Dermis blood vessel endothelial cell (primary cell): ENCODE results near the gene SORL1. TPM values are rescaled to one million over a fixed set of nuclear protein-coding genes. Genes with fewer than 3 reads are reported as not detected.

Experiments
- DNase-seq: peaks from one replicate; pipeline ENCODE4 v3.0.0; 2010
- total RNA-seq: library from RNA; depleted of rRNA; stranded (reverse); fragments of >200 nt; gene quantifications from 2 replicates; pipeline ENCODE4 v1.2.3, GENCODE V29; 2014

Gene SORL1
- total RNA-seq, 1 donor from 2014 or later: 0.17 TPM

DNA sequence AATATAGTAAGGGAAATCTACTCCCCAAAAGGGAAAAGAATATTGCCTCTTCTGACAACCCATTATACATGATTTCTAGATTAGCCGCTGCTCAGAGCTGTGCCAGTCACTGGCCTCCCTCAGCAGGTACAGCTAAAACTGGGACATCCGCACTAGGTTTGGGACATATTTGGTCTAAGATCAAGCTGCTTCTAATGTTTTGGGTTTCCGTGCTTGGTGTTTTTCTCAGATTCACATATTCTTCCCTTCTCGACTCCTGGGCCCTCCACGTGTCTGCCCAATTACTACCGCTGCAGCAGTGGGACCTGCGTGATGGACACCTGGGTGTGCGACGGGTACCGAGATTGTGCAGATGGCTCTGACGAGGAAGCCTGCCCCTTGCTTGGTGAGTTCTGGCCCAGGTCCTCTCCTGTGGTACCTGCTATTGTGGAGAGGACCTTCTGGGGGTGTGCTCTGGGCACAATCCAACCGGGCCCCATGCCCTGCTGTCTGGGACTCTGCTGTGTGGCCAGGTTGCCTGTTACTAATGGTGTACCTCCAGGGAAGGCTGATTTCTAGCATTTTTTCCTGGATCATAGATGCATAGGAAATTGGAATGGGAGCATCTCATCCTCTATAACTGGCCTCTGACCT lies 138.8 kb downstream of the SORL1 start:
- no peak for DNase-seq

DNA sequence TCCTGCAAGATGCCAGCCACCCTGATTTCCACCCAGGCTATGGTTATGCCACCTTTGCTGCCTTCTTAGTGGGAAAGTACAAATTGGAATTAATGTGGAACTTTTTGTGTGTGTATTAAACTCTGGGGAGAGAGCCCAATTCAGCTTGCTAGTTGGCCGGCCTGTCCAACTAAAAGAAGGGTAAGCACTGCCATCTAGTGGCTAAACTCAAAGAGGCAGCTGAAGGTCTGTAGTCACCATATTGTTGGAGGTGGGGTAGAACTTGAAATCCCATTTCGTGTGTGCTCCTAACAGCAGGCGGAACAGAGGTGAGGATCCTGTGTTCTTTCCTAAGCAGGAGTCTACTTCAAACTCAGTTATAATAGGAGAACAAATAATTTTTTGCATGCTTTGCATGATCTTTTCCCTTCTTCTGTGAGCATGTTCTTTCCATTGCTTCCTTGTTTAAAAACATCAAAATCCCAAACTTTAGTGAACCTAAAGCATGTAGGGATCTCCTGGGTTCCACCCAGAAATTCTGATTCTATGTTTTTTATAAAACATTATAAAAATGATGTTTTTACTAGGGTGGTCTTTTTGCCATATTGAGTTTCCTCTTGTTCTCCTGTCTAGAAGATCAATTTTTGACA lies 139.4 kb downstream of the SORL1 start:
- peak; percentile 87 for DNase-seq

DNA sequence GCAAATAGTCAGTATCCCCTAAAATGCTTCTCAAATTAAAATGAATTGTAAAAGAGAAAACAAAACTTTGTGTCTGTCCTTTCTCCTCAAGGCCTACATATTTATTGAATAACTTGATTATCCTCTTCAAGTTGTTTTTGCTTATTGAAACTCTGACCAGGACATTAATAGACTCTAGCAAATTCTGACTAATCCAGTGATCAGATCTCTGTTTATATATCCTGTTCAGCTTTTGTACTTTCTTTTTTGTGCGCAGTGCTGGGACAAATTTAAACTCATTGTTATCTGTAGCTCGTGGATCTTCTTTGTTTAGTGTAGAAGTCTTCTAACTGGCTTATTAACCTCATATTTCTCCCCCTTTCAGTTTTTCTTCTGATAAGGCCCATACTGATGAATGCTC lies 140.6 kb downstream of the SORL1 start:
- DNase-seq: no peak

DNA sequence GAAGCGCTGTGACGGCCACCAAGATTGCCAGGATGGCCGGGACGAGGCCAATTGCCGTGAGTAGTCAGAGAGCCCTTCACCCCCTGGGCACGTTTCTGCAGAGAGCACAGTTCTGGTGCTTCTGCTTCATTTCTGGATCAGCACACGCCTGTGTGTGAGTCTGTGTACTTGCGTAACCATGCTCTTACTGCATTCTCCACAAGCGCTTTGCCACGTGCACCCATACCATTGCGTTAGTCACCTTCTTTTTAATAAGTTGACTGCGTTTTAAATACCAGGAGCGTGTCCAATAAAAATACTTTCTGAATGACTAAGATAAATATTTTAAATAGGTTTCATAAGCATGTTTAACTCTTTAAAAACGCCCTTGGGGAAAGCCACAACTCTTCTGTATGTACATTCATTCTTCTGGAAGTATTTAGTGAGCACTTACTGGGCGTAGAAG lies 143.6 kb downstream of the SORL1 start:
- peak; percentile 4 for DNase-seq

DNA sequence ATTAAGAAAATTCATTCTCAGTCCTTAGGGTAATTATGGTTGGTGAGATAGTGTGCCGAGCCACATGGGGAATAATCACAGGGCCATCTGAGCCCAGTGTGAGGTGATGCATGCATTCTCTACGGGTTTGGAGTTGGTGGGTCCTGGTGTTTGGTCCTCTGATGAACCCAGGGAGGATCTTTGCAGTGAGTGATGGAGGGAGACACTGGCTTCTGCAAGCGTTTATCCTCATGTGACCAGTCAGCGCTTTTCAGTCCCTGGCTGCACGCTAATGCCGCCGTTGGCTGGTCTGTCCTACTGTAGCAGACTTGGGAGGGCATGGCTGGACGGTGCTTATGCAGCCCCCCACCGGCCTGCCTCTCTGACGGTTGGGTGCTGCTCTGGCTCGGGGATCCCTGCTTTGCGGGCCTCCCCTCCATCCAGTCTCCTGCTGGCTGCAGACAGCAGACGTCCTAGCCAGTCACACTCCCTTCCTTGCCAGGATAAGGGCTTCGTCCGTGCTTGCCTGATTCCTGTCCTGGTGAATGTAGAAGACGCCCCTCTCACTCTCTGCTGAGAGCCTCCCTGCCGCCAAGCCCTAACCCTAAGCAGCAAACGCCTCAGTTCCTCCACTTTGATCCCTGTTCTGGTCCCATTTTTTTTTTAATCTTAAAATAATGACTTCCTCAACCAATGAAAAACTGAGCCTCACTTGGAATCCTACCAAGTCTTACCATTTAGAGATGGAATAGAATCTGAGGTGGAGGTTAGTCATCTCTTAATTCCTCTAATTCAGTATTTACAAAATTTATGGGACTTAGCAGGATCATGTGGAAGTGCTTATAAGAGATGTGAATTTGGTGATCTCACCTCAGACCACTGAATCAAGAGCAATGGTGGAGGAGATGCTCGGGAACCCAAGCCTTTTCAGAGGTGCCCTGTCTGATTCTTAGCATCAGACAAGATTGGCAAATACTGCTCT lies 144.4 kb downstream of the SORL1 start:
- no peak for DNase-seq

DNA sequence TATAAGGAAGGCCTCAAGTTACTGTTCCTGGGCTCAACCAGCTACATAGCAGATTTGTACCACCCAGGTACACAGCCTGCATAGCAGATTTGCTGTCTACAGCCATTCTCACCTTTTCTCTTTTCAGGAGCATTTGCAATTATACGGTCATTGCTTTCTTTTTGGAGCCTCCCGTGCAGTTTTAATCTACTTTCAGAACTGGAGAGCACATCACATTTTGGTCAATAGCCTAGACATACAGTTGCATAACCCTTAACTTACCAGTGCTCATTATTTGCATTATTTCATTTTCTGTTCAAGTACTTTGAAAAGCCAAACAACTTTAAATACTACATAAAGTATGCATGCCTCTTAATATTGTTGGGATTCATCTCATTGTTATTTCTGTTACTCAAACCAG lies 151.2 kb downstream of the SORL1 start:
- DNase-seq: no peak

DNA sequence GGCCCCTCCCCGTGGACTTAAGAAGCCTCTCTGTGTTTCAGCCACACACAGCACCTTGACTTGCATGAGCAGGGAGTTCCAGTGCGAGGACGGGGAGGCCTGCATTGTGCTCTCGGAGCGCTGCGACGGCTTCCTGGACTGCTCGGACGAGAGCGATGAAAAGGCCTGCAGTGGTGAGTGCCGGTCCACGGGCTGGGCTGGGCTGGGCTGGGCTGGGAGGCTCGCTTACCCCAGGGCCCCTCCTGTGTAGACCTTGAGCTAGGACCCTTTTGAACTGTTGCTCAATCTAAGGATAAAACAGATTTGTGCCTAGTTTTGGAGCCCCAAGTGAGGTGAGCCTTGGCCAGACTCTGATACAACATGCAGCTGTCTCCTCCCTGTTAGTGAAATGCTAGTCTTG lies 152.0 kb downstream of the SORL1 start:
- no peak for DNase-seq

DNA sequence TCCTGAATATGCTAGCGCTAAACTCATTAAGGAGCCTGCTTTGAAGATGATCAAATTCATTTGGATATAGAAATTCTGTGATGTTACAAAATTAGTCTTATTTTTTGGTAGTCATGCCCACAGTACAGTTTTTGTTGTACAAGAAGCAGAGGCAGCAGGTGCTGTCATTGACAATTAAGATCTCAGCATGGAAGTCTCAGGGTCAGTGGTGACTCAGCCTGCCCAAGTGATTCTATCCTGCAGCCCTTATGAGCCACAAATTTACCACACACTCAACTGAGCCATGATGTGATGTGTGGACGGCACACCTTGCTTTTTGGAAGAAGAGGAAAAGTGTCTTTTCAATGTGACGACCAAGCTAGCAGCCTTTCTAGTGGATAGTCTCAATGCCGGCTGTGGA lies 154.2 kb downstream of the SORL1 start:
- DNase-seq: no peak

DNA sequence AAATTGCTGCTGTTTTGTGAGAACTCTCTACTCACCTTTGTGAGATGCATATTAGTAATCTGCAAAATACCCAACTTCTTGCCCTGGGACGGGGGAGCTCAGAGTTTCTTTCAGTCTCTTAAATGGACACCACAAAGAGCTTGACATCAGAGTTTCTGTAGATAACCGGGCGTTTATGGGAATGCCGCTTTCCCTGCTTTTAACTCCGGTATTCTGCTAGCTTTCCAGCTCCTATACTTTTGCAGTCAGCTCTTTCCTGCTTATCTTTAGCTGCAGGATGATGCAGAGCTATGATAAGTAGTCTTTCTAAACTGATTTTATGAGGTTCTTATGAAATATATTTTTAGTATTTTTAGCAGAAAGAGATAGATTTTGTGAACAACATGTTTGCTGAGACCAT lies 155.2 kb downstream of the SORL1 start:
- no peak for DNase-seq

DNA sequence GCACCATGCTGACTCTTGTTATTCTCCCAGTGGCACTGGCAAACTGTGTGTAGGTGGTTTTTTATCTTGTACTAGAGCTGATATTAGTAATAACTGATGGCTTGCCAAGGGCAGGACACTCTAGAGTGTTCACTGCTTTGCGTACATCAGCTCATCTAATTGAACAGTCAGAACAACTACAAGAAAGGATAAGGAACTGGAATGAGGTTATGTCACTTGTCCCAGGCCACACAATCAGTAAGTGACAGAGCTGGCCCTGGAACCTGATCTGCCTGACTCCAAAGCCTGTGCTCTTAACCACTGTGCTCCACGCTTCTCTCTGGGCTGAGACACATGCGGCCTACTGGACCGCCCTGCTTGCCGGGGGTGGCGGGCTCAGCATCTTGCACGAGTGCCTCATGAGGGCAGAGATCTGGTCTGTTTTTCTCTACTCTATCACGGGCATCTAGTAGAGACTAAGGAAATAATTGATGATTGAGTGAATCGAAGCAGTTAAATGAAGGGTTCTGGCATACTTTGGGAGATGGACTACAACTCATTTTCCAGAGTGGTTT lies 156.5 kb downstream of the SORL1 start:
- DNase-seq: no peak

DNA sequence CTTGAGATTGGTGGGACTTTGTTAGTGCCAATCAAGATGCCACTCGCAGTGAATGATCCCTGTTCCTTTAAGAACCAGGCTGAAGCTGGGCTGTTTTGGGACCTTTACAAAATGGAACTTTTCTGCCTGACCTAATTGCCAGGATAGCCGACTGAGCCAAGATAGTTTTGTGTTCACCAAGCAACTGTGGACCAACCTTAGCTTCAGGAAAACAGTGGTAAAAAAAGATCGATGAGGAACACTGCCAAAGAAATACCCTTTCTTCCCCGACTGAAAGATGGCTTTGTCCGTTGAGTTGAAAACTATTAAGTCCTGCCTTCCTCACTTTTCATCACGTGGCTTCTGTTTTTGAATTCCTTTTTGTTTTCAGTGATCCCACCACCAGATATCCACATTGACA lies 158.6 kb downstream of the SORL1 start:
- DNase-seq: no peak

DNA sequence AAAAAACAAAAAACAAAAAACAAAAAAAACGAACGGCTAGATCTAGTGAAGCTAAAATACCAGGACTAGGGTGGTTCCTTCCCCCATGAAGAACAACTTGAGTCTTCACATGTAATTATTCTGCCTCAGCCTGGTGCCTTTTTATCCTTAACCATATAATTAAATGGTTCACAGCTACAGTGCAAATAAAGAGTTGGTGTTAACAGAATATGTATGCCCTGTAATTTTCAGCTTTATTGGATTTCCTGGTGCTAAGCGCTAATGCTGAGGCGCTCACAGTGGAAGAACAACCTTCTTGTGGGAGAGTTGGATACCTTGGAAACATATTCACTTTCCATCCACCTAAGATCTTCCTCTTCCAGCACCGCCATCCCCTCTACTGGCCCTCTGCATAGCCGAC lies 159.1 kb downstream of the SORL1 start:
- no peak for DNase-seq

DNA sequence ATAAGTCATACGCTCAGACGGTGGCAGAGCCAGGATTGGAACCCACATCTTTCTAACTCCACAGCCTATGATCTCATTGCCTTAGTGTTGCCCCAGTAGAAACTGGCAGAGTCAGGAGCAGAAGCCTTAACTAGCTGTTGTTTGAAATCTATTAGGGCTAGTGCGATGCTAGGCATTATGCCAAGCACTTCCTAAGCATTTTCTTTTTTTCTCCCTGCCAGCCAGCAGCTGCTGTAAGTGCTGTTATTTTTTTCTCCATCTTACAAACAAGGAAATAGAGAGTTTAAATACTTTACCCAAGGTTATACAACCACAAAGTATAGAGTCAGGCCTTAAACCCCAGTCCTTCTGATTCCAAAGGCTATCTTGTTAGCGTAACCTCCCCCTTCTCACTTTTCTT lies 161.6 kb downstream of the SORL1 start:
- peak; percentile 24 for DNase-seq

DNA sequence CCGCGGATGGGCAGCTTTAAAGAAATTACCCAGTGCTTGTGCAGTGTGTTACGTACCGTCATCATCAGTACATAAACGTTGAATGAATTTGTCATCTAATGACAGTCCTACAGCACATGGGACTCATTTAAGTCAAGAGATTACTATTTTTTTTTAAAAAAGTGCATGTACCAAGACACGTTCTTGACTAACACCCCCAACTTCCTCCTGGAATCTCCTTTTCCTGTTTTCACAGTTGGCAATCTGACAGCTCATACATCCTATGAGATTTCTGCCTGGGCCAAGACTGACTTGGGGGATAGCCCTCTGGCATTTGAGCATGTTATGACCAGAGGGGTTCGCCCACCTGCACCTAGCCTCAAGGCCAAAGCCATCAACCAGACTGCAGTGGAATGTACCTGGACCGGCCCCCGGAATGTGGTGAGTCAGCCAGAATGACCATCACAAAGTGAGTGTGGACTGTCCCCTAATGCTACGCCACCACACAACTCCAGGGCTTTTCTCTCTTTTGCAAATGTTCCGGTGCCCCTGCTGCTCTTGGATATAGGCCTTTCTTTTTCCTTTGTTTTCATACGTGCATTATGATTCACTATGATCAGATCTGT lies 162.6 kb downstream of the SORL1 start:
- DNase-seq: peak; percentile 48

DNA sequence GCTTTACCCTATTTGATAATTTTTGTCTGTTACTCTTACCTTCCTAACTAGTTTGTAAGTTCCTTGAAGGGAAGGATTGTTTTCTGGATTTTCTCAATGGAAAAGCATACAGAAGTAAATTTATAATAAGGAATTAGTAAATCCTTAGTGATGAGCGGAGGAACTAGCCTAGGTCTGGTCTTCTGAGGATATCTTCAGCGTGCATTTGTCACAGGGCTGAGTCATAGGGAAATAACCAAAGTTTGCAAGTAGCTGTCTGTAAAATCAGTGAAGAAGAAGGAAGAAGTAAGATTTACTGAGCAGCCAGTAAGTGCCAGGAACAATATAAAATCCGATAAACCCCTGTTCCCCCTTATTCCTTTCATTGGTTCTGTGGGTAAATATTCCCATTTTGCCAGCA lies 163.4 kb downstream of the SORL1 start:
- DNase-seq: no peak

DNA sequence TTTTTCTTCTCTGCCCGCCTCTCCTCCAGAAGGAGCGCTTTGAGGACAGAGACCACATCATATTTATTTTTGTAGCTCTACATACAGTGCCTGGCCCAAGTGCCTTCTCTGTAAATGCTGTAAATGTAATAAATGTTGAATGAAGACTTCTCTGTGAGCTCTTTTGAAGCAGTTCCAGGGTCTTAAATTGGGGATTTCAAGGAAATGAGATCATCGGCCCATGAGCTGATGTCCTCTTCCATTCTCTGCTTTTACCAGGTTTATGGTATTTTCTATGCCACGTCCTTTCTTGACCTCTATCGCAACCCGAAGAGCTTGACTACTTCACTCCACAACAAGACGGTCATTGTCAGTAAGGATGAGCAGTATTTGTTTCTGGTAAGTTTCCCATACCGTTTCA lies 166.4 kb downstream of the SORL1 start:
- no peak for DNase-seq

DNA sequence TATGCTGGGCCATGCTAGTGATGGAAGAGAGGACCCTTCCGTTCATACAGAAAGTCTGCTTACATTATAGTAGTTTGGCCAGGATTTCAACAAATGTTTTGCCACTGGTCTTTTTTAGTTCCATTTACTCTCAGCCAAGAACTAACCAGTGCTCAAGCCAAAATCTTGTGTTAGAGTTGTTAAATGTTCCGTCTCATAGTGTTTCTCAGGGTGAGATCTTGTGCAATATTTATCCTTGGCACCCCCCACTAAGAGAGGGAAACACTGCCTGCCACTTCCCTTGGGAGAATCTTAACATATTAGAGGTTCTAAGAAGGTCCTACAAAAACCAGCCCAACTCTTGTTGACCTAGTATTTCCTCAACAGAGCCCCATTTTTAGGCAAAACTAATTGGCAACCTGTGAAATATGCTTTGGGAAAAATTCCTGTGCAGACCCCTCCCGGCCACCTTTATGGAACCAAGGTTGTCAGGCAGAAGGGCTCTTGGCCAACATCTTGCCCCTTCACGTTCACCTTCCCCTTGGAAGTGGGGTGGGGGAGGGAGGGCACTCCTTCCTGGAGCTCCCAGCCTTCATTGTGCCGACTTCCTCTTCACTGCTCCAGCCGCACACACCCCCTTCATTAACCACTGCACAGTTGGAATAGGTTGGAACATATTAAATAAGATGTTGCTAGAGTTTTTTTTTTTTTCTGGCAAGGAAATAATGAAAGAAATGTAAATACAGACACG lies 173.8 kb downstream of the SORL1 start:
- DNase-seq: peak; percentile 20

DNA sequence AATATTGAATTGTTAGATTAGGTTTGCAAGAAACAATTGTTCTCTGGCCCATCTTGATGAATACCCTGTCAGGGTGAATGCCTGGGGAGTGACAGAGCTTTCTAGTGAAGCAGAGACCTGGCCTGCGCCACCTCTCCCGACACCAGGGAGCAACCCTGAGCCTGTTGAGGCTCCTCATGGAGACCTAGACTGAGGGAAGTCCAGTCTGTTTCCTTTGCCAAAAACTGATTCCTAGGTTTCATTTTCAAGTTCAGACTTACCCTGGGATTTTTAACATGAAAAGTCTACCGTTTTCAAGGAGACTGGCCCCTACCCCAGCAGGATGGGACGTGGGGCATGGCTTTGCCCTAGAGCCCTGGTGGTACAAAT lies 174.4 kb downstream of the SORL1 start:
- peak; percentile 15 for DNase-seq

DNA sequence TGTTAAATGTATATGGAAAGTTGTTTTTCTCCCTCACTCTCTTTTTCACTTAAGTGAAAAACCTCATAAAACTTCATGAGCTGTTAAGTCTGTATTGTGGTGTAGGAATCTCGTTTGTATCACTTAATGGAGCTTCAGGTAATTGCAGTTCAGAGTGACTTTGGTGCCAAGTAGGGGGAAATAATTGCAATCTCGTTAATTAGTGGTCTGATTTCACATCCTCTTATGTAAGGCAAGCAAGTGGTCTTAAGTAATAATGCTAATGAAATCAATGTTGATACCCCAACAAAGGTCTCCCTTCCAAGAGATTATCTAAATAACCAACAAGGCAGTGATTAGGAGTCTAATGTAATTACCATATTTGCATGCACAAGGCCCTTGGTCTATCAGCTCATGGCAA lies 174.9 kb downstream of the SORL1 start:
- DNase-seq: no peak

DNA sequence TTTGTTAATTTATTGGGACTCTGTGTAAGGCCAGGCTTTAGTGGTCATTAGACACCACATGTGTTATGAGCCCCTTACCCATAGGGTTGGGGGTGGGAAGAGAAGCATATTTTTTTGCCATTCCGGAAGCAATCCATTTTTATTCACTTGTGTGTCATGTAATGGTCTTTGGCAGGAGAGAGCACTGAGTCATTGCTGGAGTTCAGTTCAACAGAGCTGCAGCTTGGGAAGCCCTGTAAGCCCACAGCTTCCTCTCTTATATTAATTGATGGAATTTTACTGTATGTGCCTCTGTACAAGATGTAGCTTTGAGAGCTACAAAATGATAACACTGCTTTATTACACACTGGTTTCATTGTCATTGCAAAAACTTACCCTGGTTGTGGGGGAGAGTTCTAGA lies 177.9 kb downstream of the SORL1 start:
- DNase-seq: peak; percentile 73

DNA sequence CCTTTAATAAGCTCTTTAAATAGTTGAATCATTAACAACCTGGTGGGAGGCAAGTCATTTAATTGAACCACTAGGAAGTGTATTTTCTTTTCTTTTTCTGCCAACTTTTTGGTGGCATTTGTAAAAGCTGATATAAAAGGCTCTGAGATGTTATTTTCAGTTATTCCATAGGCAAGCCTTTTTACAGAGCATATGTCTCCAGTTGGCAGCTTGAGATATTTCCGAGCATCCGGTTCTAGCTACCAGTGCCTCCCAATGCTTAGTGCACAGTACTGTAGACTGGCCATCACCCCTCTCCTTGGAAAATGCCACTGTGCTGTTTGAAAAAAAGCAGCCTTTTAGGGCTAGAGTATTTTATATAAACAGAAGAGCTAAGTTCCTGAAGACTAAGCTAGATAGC lies 179.3 kb downstream of the SORL1 start:
- no peak for DNase-seq

DNA sequence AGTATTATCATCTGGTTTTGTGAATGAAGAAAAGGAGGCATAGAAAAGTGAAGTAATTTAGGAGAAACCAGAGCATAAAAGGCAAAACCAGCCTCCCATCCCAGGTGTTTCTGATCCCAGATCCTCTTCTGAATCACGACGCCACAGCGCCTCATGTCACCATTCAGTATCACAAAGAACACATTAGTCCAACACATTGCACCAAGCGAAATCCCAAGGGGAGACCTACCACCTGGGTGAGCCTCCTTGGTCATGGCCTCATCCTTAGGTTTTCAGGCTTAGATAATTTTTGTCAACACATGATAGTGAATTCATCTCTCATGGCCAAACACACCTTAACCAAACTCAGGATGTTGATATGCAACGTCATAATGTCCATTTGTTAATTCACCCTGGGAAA lies 182.2 kb downstream of the SORL1 start:
- DNase-seq: no peak
